SU-DHL-6 (cell line): ENCODE measurements around the gene SPG7.

ENCODE experiments used
- H2AFZ ChIP-seq: fragments of 200-600 bp; sonication (generic); 2 replicates; pipeline ENCODE4 v1.6.1; 2014; ENCODE audit warnings: low read depth, mild to moderate bottlenecking, moderate library complexity, mixed read lengths, antibody characterized with exemption, low read length; ENCODE audit not compliant: severe bottlenecking
- H3F3A ChIP-seq: fragments of 200-600 bp; shearing (Covaris generic); 2 replicates; pipeline ENCODE4 v1.6.0; 2016; ENCODE audit warnings: antibody characterized with exemption, mild to moderate bottlenecking; ENCODE audit not compliant: insufficient read depth
- H3K27ac ChIP-seq: fragments of 200-600 bp; sonication (generic); 2 replicates; pipeline ENCODE4 v1.5.1; 2016; ENCODE audit warnings: low read depth, mild to moderate bottlenecking, low read length, moderate library complexity, mixed read lengths
- H3K27me3 ChIP-seq: fragments of 200-600 bp; sonication (generic), shearing (Covaris generic); 2 replicates; pipeline ENCODE4 v1.6.0; 2014; ENCODE audit warnings: mild to moderate bottlenecking, low read length
- H3K36me3 ChIP-seq: fragments of 200-600 bp; sonication (generic); 2 replicates; pipeline ENCODE4 v1.6.1; 2014; ENCODE audit warnings: mild to moderate bottlenecking, low read length, mixed read lengths
- H3K4me2 ChIP-seq: fragments of 300-600, 200-600 bp; shearing (Covaris generic), sonication (generic); 2 replicates; pipeline ENCODE4 v1.6.0; 2014; ENCODE audit warnings: low read length, low read depth, mild to moderate bottlenecking; ENCODE audit not compliant: poor library complexity, severe bottlenecking
- H3K4me3 ChIP-seq: fragments of 200-600 bp; sonication (generic); 2 replicates; pipeline ENCODE4 v1.5.1; 2014; ENCODE audit warnings: antibody characterized with exemption, low read length, mild to moderate bottlenecking, mixed read lengths; ENCODE audit not compliant: insufficient read depth, poor library complexity, severe bottlenecking
- H3K79me2 ChIP-seq: fragments of 200-600 bp; sonication (generic); 2 replicates; pipeline ENCODE4 v1.6.1; 2014; ENCODE audit warnings: mild to moderate bottlenecking, low read length, moderate library complexity; ENCODE audit not compliant: insufficient read depth
- H3K9ac ChIP-seq: fragments of 200-600 bp; sonication (generic); 2 replicates; pipeline ENCODE4 v1.7.0; 2014; ENCODE audit warnings: mild to moderate bottlenecking, low read length
- H3K9me2 ChIP-seq: fragments of 200-600 bp; sonication (generic); replicated peaks from 2 replicates; pipeline ENCODE4 v1.6.1; 2014; ENCODE audit warnings: low read length; ENCODE audit not compliant: insufficient read depth
- H3K9me3 ChIP-seq: fragments of 200-600 bp; sonication (generic); 2 replicates; pipeline ENCODE4 v1.6.1; 2014; ENCODE audit warnings: low read length, mixed read lengths; ENCODE audit not compliant: insufficient read depth
- H4K20me1 ChIP-seq: fragments of 200-600 bp; sonication (generic); 2 replicates; pipeline ENCODE4 v1.6.1; 2014; ENCODE audit warnings: low read depth, mild to moderate bottlenecking, antibody characterized with exemption, low read length, moderate library complexity, mixed read lengths
- EZH2phosphoT487 ChIP-seq: fragments of 200-600 bp; sonication (generic), shearing (Covaris generic); conservative IDR thresholded peaks from 2 replicates; pipeline ENCODE4 v1.6.1; 2018; ENCODE audit warnings: mild to moderate bottlenecking, antibody characterized with exemption, low read length, moderate library complexity, mixed read lengths
- TF ChIP-seq, protein P1 (sequence below): fragments of 200-600 bp; sonication (generic); IDR thresholded peaks from one replicate; pipeline ENCODE4 v1.5.1; 2017; ENCODE audit warnings: antibody characterized with exemption, mild to moderate bottlenecking, low read length, moderate library complexity; ENCODE audit not compliant: insufficient read depth, poor library complexity, severe bottlenecking

SPG7 gene

DNA sequence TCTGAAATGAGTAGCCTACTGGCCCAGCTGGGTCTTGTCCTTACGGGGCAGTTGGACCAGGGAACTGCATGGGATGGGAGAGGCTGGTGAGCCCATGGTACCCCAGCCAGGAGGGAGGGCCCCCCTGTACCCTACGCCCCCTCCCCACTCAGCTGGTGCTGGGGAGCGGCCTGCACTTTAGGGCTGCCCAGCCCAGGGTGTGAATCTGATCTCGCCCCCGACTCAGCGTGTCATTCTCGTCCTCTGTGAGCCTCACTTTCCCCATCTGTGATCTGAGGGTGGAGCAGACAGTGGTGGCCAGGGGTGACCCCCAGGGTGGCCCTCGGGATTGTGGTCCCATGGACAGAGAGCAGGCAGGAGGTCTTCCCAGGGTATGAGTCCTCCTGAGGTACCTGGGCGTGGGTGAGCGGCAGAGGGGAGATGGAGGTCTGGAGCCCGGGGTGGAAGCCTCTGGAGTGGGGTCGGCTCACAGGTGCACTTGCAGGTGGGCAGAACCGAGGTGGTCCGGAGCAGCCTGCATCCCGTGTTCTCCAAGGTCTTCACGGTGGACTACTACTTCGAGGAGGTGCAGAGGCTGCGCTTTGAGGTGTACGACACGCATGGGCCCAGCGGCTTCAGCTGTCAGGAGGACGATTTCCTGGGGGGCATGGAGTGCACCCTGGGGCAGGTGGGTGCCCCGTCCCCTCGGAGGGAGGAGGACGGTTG is 69.0 kb downstream of the SPG7 start:
- Histone ChIP-seq H4K20me1 (no peaks in the 10 kb centered on the region), H3K27ac (no peak overlapping the region), H3F3A (no peaks in the 10 kb centered on the region), H3K79me2 (no peaks in the 10 kb centered on the region), H3K9me3 (no peaks in the 10 kb centered on the region), H3K4me3 (no peak overlapping the region), H3K27me3 (no peaks in the 10 kb centered on the region), H3K36me3 (no peaks in the 10 kb centered on the region), H3K9me2 (no peaks in the 10 kb centered on the region), H3K9ac (no peak overlapping the region), H2AFZ (no peak overlapping the region), H3K4me2 (no peak overlapping the region)
- no peak for TF ChIP-seq EZH2phosphoT487
- TF ChIP-seq, protein P1, sequence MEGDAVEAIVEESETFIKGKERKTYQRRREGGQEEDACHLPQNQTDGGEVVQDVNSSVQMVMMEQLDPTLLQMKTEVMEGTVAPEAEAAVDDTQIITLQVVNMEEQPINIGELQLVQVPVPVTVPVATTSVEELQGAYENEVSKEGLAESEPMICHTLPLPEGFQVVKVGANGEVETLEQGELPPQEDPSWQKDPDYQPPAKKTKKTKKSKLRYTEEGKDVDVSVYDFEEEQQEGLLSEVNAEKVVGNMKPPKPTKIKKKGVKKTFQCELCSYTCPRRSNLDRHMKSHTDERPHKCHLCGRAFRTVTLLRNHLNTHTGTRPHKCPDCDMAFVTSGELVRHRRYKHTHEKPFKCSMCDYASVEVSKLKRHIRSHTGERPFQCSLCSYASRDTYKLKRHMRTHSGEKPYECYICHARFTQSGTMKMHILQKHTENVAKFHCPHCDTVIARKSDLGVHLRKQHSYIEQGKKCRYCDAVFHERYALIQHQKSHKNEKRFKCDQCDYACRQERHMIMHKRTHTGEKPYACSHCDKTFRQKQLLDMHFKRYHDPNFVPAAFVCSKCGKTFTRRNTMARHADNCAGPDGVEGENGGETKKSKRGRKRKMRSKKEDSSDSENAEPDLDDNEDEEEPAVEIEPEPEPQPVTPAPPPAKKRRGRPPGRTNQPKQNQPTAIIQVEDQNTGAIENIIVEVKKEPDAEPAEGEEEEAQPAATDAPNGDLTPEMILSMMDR = no peak

DNA sequence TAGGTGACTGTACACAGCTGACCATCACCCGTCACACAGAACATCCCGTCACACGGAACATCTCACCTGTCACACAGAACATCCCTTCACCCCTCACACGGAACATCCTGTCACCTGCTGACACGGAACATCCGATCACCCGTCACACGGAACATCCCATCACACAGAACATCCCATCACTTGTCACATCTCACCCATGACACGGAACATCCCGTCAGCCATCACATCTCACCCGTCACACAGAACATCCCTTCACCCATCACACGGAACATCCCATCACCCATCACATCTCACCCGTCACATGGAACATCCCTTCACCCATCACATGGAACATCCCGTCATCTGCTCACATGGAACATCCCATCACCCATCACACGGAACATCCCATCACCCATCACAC is 71.1 kb downstream of the SPG7 start:
- H3K36me3 ChIP-seq = no peaks in the 10 kb centered on the region

DNA sequence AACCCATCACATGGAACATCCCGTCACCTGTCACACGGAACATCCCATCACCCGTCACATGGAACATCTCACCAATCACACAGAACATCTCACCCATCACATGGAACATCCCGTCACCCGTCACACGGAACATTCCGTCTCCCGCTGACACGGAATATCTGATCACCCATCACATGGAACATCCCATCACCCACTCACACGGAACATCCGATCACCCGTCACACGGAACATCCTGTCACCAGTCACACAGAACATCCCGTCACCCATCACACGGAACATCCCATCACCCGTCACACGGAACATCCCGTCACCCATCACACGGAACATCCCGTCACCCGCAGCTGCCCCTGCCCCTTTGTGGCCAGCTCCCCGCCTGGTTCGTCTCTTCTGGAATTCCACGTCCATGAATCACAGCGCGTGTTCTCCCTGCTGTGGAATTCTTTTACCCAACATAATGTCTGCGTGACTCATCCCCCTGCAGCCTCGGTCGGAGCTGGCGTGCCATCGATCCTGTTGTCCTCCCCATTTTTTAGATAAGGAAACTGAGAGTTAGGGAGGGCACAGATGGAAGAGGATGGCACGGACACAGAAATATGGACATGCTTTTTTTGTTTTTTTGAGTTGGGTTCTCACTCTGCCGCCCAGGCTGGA is 73.0 kb downstream of the SPG7 start:
- H3F3A ChIP-seq = no peaks in the 10 kb centered on the region
- H2AFZ ChIP-seq = no peak overlapping the region
- H3K36me3 ChIP-seq = no peaks in the 10 kb centered on the region
- H3K27ac ChIP-seq = no peak overlapping the region
- H3K9ac ChIP-seq = no peak overlapping the region
- no peaks in the 10 kb centered on the region for H3K9me2 ChIP-seq
- H3K79me2 ChIP-seq = no peaks in the 10 kb centered on the region
- TF ChIP-seq EZH2phosphoT487 = no peak
- TF ChIP-seq, protein P1 = no peak
- no peaks in the 10 kb centered on the region for H3K9me3 ChIP-seq
- H4K20me1 ChIP-seq = no peaks in the 10 kb centered on the region
- H3K4me2 ChIP-seq = no peak overlapping the region
- no peaks in the 10 kb centered on the region for H3K27me3 ChIP-seq
- no peak overlapping the region for H3K4me3 ChIP-seq

More for the DNA sequence above, 71.1 kb downstream of the SPG7 start:
- Histone ChIP-seq H3K4me3 (no peak overlapping the region), H2AFZ (no peak overlapping the region), H3K9me3 (no peaks in the 10 kb centered on the region), H3F3A (no peaks in the 10 kb centered on the region), H3K79me2 (no peaks in the 10 kb centered on the region), H3K27me3 (no peaks in the 10 kb centered on the region), H3K4me2 (no peak overlapping the region), H3K9me2 (no peaks in the 10 kb centered on the region), H3K9ac (no peak overlapping the region), H3K27ac (no peak overlapping the region), H4K20me1 (no peaks in the 10 kb centered on the region)
- TF ChIP-seq EZH2phosphoT487 = no peak
- TF ChIP-seq, protein P1 = no peak
